ENCODE data around the gene KCNH4. TPM values are rescaled to one million over a fixed set of nuclear protein-coding genes. Genes with fewer than 3 reads are reported as not detected.
A peak's percentile ranks its signal among the peaks of the same experiment; 100 is the strongest.

The KCNH4 gene
- total RNA-seq, 2 experiments from 2014 or later = not detected

DNA sequence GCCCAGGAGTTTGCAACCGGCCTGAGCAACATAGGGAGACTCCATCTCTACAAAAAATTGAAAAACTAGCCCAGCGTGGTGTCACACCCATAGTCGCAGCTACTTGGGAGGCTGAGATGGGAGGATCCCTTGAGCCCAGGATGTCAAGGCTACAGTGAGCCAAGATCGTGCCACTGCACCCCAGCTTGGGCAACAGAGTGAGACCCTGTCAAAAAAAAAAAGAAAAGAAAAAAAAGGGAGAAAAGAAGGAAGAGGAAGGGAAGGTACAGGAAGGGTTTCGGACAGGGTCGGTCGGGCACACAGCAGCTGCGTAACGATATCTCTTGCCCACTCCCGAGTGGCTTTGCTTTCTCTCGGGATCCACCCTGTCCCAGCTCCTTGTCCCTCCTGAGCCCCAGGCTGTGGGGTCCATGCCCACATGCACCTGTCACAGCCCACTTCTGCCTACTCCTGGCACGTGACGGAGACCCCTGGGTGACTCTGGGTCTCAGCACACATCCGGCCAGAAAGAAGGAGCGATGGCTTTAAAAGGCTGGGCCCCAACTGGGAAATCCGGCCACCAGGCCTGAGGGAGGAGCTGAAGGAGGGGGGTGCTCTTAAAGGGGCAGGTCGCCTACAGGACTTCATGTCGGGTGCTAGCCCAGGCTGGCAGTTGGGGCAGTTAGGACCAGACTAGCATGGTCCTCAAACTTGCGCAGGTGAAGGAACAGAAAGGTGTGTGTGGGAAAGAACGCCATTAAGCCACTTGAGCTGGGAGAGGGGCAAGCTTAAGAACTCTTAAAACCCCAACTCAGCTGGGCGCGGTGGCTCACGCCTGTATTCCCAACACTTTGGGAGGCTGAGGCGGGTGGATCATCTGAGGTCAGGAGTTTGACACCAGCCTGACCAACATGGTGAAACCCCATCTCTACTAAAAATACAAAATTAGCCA lies 13.3 kb upstream of the KCNH4 start, which contains the start of gene GHDC:
GHDC (minus strand) TSS at position 526 of the 931 bp plus-strand sequence. CDS start 913 bp downstream, outside the sequence.
- Histone ChIP-seq H3K27ac (ENCODE audit: low read depth, low read length, poor library complexity, severe bottlenecking) (peak within 1 kb of the TSS; percentile 44), H3K9me2 (ENCODE audit: insufficient read depth, low read length) (no peaks in the 10 kb centered on the region), H3K79me2 (ENCODE audit: insufficient read depth, low read depth, low read length) (no peaks in the 10 kb centered on the region; the same call in none of the 2 replicates), H3K4me2 (ENCODE audit: low read length) (peak within 1 kb of the TSS; percentile 96), H3K9me3 (ENCODE audit: low read length) (no peaks in the 10 kb centered on the region), H3K4me1 (ENCODE audit: insufficient read depth, low read length, poor library complexity, severe bottlenecking) (peaks cover 18% of the 10 kb centered on the region), H3K36me3 (ENCODE audit: insufficient read depth, low read length) (no peaks in the 10 kb centered on the region), H4K20me1 (ENCODE audit: insufficient read depth, low read length) (no peaks in the 10 kb centered on the region), H3K4me3 (ENCODE audit: low read depth, low read length, poor library complexity, severe bottlenecking) (peak within 1 kb of the TSS; percentile 72), H2AFZ (ENCODE audit: low read length) (peak within 1 kb of the TSS; percentile 86)
- peak; percentile 91 for DNase-seq (ENCODE audit: low spot score)
- TF ChIP-seq EZH2phosphoT487 (IDR thresholded peaks at IDR 0.05; ENCODE audit: borderline replicate concordance, low read depth, low read length) = no peak
- TF ChIP-seq, protein P1, sequence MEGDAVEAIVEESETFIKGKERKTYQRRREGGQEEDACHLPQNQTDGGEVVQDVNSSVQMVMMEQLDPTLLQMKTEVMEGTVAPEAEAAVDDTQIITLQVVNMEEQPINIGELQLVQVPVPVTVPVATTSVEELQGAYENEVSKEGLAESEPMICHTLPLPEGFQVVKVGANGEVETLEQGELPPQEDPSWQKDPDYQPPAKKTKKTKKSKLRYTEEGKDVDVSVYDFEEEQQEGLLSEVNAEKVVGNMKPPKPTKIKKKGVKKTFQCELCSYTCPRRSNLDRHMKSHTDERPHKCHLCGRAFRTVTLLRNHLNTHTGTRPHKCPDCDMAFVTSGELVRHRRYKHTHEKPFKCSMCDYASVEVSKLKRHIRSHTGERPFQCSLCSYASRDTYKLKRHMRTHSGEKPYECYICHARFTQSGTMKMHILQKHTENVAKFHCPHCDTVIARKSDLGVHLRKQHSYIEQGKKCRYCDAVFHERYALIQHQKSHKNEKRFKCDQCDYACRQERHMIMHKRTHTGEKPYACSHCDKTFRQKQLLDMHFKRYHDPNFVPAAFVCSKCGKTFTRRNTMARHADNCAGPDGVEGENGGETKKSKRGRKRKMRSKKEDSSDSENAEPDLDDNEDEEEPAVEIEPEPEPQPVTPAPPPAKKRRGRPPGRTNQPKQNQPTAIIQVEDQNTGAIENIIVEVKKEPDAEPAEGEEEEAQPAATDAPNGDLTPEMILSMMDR (conservative IDR thresholded peaks at IDR 0.05; ENCODE audit: low read length) = no peak
- intact Hi-C loops (cut with micrococcal nuclease; ENCODE audit: unreplicated experiment) = no loop called here
- ChIA-PET CTCF (ENCODE audit: unreplicated experiment) (no interaction called here), POLR2A (interaction anchor here (0.6 to 1.2 kb wide), 5 partner anchors 9 to 79 kb away, joined by 3 to 4 read pairs (median 3); partner anchors contain the start of gene HCRT)
- TSS peak; percentile 74 for BruUV-seq (replicated peaks)

DNA sequence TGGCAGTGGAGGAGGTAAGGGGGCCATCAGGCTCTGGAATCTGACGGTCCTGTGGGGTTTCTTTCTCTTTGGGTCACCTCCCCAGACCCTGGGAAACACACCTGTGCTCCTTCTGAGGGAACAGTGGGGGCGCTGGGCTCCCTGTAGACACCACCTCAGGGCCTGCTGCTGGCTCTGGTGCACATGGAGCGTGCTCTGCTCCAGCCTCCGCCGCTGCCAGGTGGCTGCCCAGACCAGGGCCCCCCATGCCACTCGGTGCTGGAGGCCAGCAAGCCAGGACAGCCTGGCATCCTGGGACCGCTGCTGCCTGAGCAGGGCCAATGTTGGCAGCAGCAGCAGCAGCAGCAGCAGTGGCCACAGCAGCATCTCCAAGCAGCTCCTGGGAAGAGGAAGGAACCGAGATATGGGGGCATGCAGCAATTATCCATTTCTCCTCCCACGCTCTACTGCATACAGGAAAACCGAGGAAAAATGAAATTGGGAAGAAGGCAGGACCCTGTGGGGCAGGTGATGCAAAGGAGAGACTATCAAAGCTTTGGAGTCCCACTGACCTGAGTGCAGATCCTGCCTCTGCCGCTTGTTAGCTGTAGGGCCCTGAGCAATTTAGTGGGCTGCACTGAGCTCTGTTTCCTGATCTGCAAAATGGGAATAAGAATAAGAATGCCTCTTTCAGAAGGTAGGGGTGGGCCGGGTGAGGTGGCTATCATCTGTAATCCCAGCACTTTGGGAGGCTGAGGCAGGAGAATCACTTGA lies 12.4 kb upstream of the KCNH4 start:
- Histone ChIP-seq H3K9me3 (ENCODE audit: low read length) (no peaks in the 10 kb centered on the region), H3K79me2 (ENCODE audit: insufficient read depth, low read depth, low read length) (no peaks in the 10 kb centered on the region; the same call in none of the 2 replicates), H3K4me1 (ENCODE audit: insufficient read depth, low read length, poor library complexity, severe bottlenecking) (peaks cover 12% of the 10 kb centered on the region), H3K4me2 (ENCODE audit: low read length) (peak overlapping the region; percentile 96), H2AFZ (ENCODE audit: low read length) (peak overlapping the region; percentile 86; the same call in 1 of the 2 replicates), H4K20me1 (ENCODE audit: insufficient read depth, low read length) (no peaks in the 10 kb centered on the region), H3K27ac (ENCODE audit: low read depth, low read length, poor library complexity, severe bottlenecking) (peak overlapping the region; percentile 44), H3K36me3 (ENCODE audit: insufficient read depth, low read length) (no peaks in the 10 kb centered on the region), H3K4me3 (ENCODE audit: low read depth, low read length, poor library complexity, severe bottlenecking) (peak overlapping the region; percentile 72), H3K9me2 (ENCODE audit: insufficient read depth, low read length) (no peaks in the 10 kb centered on the region)
- intact Hi-C loops (cut with micrococcal nuclease; ENCODE audit: unreplicated experiment) = no loop called here
- ChIA-PET POLR2A (interaction anchor here (0.9 to 1.2 kb wide), 3 partner anchors 8 to 78 kb away, joined by 3 to 4 read pairs (median 3); partner anchors contain the start of gene HCRT), CTCF (ENCODE audit: unreplicated experiment) (no interaction called here)
- BruUV-seq (replicated peaks) = no TSS peak
- TF ChIP-seq EZH2phosphoT487 (IDR thresholded peaks at IDR 0.05; ENCODE audit: borderline replicate concordance, low read depth, low read length) = no peak
- TF ChIP-seq, protein P1 (conservative IDR thresholded peaks at IDR 0.05; ENCODE audit: low read length) = peak; percentile 56
- DNase-seq (ENCODE audit: low spot score) = peak; percentile 28

All from OCI-LY7 (cell line).